RPMI7951 (cell line): ENCODE results near the gene TFAM. TPM values are rescaled to one million over a fixed set of nuclear protein-coding genes. Genes with fewer than 3 reads are reported as not detected.
A peak's percentile ranks its signal among the peaks of the same experiment; 100 is the strongest.
"Not testable (repeated sequence)": the region's sequence is repeated elsewhere in the genome, so short reads cannot be mapped to it uniquely, and the experiment has no call there.

Experiments used
- DNase-seq: peaks from one replicate; pipeline ENCODE4 v3.0.0-alpha.2; 2012; ENCODE audit warnings: low read depth
- total RNA-seq: library from RNA; depleted of rRNA; stranded (reverse); fragments of >200 nt; shearing (Covaris generic); gene quantifications from 2 replicates; pipeline ENCODE4 v1.2.3, GENCODE V29; 2014

Gene TFAM
- total RNA-seq, 1 experiment from 2014 or later = 33.4 TPM

GRCh38 chr10:58372607-58373441 lies 12.4 kb upstream of the TFAM start:
- no peak for DNase-seq

GRCh38 chr10:58373442-58373827 lies 11.8 kb upstream of the TFAM start:
- DNase-seq = peak; percentile 66

- DNase-seq = no peak
These were observed 2.7 kb upstream of the TFAM start for GRCh38 chr10:58382489-58382995.

GRCh38 chr10:58384095-58384494 lies 1.1 kb upstream of the TFAM start:
- peak; percentile 21 for DNase-seq

GRCh38 chr10:58384544-58384998 lies 639 bp upstream of the TFAM start:
- no peak for DNase-seq

- DNase-seq = peak; percentile 42
These were observed 538 bp downstream of the TFAM start for GRCh38 chr10:58385784-58386112.

GRCh38 chr10:58389024-58389423 lies 3.8 kb downstream of the TFAM start:
- no peak for DNase-seq

GRCh38 chr10:58393317-58393716 lies 8.1 kb downstream of the TFAM start:
- DNase-seq = no peak

GRCh38 chr10:58394471-58394870 lies 9.3 kb downstream of the TFAM start:
- no peak for DNase-seq

GRCh38 chr10:58396057-58396456 lies 10.8 kb downstream of the TFAM start:
- no peak for DNase-seq

- DNase-seq = no peak
These were observed 12.6 kb downstream of the TFAM start for GRCh38 chr10:58397830-58398229.

GRCh38 chr10:58399410-58399809 lies 14.2 kb downstream of the TFAM start:
- DNase-seq = no peak

GRCh38 chr10:58400609-58401008 lies 15.4 kb downstream of the TFAM start:
- DNase-seq = no peak

GRCh38 chr10:58404001-58404400 lies 18.8 kb downstream of the TFAM start:
- no peak for DNase-seq

- DNase-seq = no peak
These were observed 24.9 kb downstream of the TFAM start for GRCh38 chr10:58409956-58410610.

- DNase-seq = peak; percentile 84
These were observed 27.3 kb downstream of the TFAM start for GRCh38 chr10:58412502-58412961.

GRCh38 chr10:58414270-58415041 lies 29.2 kb downstream of the TFAM start:
- peak; percentile 71 for DNase-seq

- DNase-seq = no peak
These were observed 30.5 kb downstream of the TFAM start for GRCh38 chr10:58415757-58416156.

- not testable (repeated sequence) for DNase-seq
These were observed 32.7 kb downstream of the TFAM start for GRCh38 chr10:58417902-58418301.

GRCh38 chr10:58424176-58424575 lies 39.0 kb downstream of the TFAM start:
- peak; percentile 14 for DNase-seq

- not testable (repeated sequence) for DNase-seq
These were observed 43.2 kb downstream of the TFAM start for GRCh38 chr10:58428436-58428835.

- peak; percentile 7 for DNase-seq
These were observed 46.7 kb downstream of the TFAM start for GRCh38 chr10:58431903-58432302.
